GM12878 (cell line): Measurements from ENCODE around the gene PCDHA1. TPM values are rescaled to one million over a fixed set of nuclear protein-coding genes. Genes with fewer than 3 reads are reported as not detected.

Experiments
- ATAC-seq: fragments of 200-7000 bp; cut with Tn5 transposase; 3 replicates; pipeline ENCODE4 v1.9.1; 2020; ENCODE audit warnings: mild to moderate bottlenecking, moderate library complexity
- BruUV-seq: library from RNA; stranded (reverse); fragments of 400-500 nt; replicated peaks from 2 replicates; lab custom pipeline; 2021; lab: Mats Ljungman, UMichigan
- CTCF ChIA-PET: fragments of 300-600 bp; sonication (Branson Sonifier 250); formaldehyde crosslinking; extraction: SDS; loops from one replicate; lab custom pipeline; 2021; ENCODE audit warnings: inconsistent platforms; lab: Yijun Ruan, JAX
- POLR2A ChIA-PET: fragments of 350-600 bp; formaldehyde crosslinking; extraction: SDS; loops from one replicate; lab custom pipeline; 2021; ENCODE audit warnings: inconsistent platforms; lab: Charles Lee
- RAD21 ChIA-PET: fragments of 300-600 bp; sonication (Branson Sonifier 250); formaldehyde crosslinking; loops from one replicate; lab custom pipeline; 2023; ENCODE audit warnings: antibody characterized with exemption; ENCODE audit not compliant: unreplicated experiment; lab: Charles Lee
- SMC1A ChIA-PET: fragments of 300-600 bp; sonication (Branson Sonifier 250); formaldehyde crosslinking; loops from one replicate; lab custom pipeline; 2023; ENCODE audit not compliant: unreplicated experiment, uncharacterized antibody; lab: Charles Lee
- DNase-seq: peaks from one replicate; pipeline ENCODE4 v3.0.0-alpha.2; 2011; ENCODE audit warnings: low read depth, low spot score
- FAIRE-seq: peaks from 3 replicates; lab custom pipeline; 2011; peaks lifted over from hg19 to GRCh38; lab: Jason Lieb, UNC
- H2AFZ ChIP-seq: 2 replicates; pipeline ENCODE4 v1.6.0; 2011; ENCODE audit warnings: low read depth, low read length, control low read depth; ENCODE audit not compliant: control insufficient read depth
- H3K27ac ChIP-seq: 2 replicates; pipeline ENCODE4 v1.5.1; 2011; ENCODE audit warnings: control low read depth; ENCODE audit not compliant: control insufficient read depth, insufficient read depth
- H3K27me3 ChIP-seq, 2 experiments: replicated peaks in 1 of 2; 2 replicates each; pipeline versions ENCODE4 v1.6.0 to v1.6.1; 2011; ENCODE audit warnings: low read length in 1 of 2; ENCODE audit not compliant: control insufficient read depth in 2 of 2, insufficient read depth in 2 of 2
- H3K36me3 ChIP-seq, 2 experiments: 2 replicates each; pipeline ENCODE4 v1.5.1; 2011; ENCODE audit warnings: low read length in 1 of 2; ENCODE audit not compliant: control insufficient read depth in 2 of 2, insufficient read depth in 2 of 2
- H3K4me1 ChIP-seq: 2 replicates; pipeline ENCODE4 v1.6.1; 2011; ENCODE audit warnings: mild to moderate bottlenecking, low read length, moderate library complexity, mixed read lengths; ENCODE audit not compliant: control insufficient read depth, insufficient read depth
- H3K4me2 ChIP-seq: 2 replicates; pipeline ENCODE4 v1.6.0; 2011; ENCODE audit warnings: control low read depth; ENCODE audit not compliant: control insufficient read depth, insufficient read depth
- H3K4me3 ChIP-seq: fragments of 200-600 bp; sonication (generic); 2 replicates; pipeline ENCODE4 v1.5.1; 2016
- H3K79me2 ChIP-seq: 2 replicates; pipeline ENCODE4 v1.6.0; 2011; ENCODE audit warnings: low read length; ENCODE audit not compliant: control insufficient read depth, insufficient read depth
- H3K9ac ChIP-seq: 2 replicates; pipeline ENCODE4 v1.8.0; 2011; ENCODE audit warnings: low read length, control low read depth, mixed read lengths; ENCODE audit not compliant: control insufficient read depth, insufficient read depth
- H3K9me3 ChIP-seq: replicated peaks from 3 replicates; pipeline ENCODE4 v1.5.1; 2011; ENCODE audit warnings: mild to moderate bottlenecking, low read length; ENCODE audit not compliant: control insufficient read depth, insufficient read depth
- H4K20me1 ChIP-seq: 2 replicates; pipeline ENCODE4 v1.6.0; 2011; ENCODE audit not compliant: control insufficient read depth, insufficient read depth
- ATF2 ChIP-seq: IDR thresholded peaks from 2 replicates; pipeline ENCODE4 v1.6.1; 2012; ENCODE audit warnings: low read length, inconsistent platforms
- CBX3 ChIP-seq: fragments of 200-600 bp; sonication (generic); IDR thresholded peaks from 2 replicates; pipeline ENCODE4 v1.6.1; 2016; ENCODE audit warnings: low read depth, borderline replicate concordance
- CTCF ChIP-seq, 3 experiments: IDR thresholded peaks in 2 of 3; conservative IDR thresholded peaks in 1 of 3; 2 replicates each; pipeline ENCODE4 v1.5.1; 2011; ENCODE audit warnings: low read depth in 3 of 3, low read length in 3 of 3, mild to moderate bottlenecking in 3 of 3, control low read depth in 2 of 3, moderate library complexity in 2 of 3, inconsistent platforms in 1 of 3, mixed read lengths in 1 of 3; ENCODE audit not compliant: control insufficient read depth in 2 of 3, insufficient read depth in 1 of 3; ENCODE audit errors: extremely low read depth in 1 of 3
- E4F1 ChIP-seq: fragments of 450-650 bp; IDR thresholded peaks from 2 replicates; pipeline ENCODE4 v1.6.1; 2018; ENCODE audit warnings: borderline replicate concordance, mild to moderate bottlenecking; ENCODE audit not compliant: partially characterized antibody
- EED ChIP-seq: sonication (generic); IDR thresholded peaks from 2 replicates; pipeline ENCODE4 v1.6.1; 2016; ENCODE audit warnings: antibody characterized with exemption, low read depth
- FOXK2 ChIP-seq: fragments of 450-650 bp; IDR thresholded peaks from 2 replicates; pipeline ENCODE4 v1.6.1; 2017; ENCODE audit warnings: mild to moderate bottlenecking, moderate library complexity
- FOXM1 ChIP-seq: IDR thresholded peaks from 2 replicates; pipeline ENCODE4 v1.6.1; 2012; ENCODE audit warnings: low read depth, mild to moderate bottlenecking, inconsistent platforms, low read length, moderate library complexity
- KAT2A ChIP-seq: conservative IDR thresholded peaks from 2 replicates; pipeline ENCODE4 v1.6.1; 2011; ENCODE audit warnings: low read depth, low read length; ENCODE audit not compliant: control insufficient read depth
- MXI1 ChIP-seq: fragments of 150-350 bp; IDR thresholded peaks from 2 replicates; pipeline ENCODE4 v1.6.1; 2011; ENCODE audit warnings: low read depth, mild to moderate bottlenecking, inconsistent platforms, low read length, improper control_type of control experiment
- NFYA ChIP-seq: IDR thresholded peaks from 2 replicates; pipeline ENCODE4 v1.6.1; 2011; ENCODE audit warnings: low read depth, mild to moderate bottlenecking, low read length, improper control_type of control experiment, borderline replicate concordance
- PAX5 ChIP-seq: IDR thresholded peaks from 2 replicates; pipeline ENCODE4 v1.6.1; 2011; ENCODE audit warnings: low read depth, low read length, borderline replicate concordance
- POU2F2 ChIP-seq: IDR thresholded peaks from 3 replicates; pipeline ENCODE4 v1.6.1; 2011; ENCODE audit warnings: low read depth, mild to moderate bottlenecking, low read length, borderline replicate concordance
- RELB ChIP-seq: fragments of 450-650 bp; IDR thresholded peaks from 2 replicates; pipeline ENCODE4 v1.6.1; 2017; ENCODE audit warnings: low read depth, mild to moderate bottlenecking, moderate library complexity
- SMAD5 ChIP-seq: IDR thresholded peaks from 2 replicates; pipeline ENCODE4 v1.6.1; 2016; ENCODE audit warnings: antibody characterized with exemption, low read depth
- STAT1 ChIP-seq: fragments of 450-650 bp; conservative IDR thresholded peaks from 2 replicates; pipeline ENCODE4 v1.6.1; 2014; ENCODE audit warnings: antibody characterized with exemption, mild to moderate bottlenecking
- STAT3 ChIP-seq: IDR thresholded peaks from 2 replicates; pipeline ENCODE4 v1.6.1; 2011; ENCODE audit warnings: low read depth, low read length, improper control_type of control experiment
- SUPT20H ChIP-seq: IDR thresholded peaks from 2 replicates; pipeline ENCODE4 v1.6.1; 2011; ENCODE audit warnings: low read depth, mild to moderate bottlenecking, low read length, moderate library complexity, borderline replicate concordance; ENCODE audit not compliant: control insufficient read depth
- TBL1XR1 ChIP-seq: IDR thresholded peaks from 2 replicates; pipeline ENCODE4 v1.6.1; 2012; ENCODE audit warnings: low read depth, low read length, improper control_type of control experiment
- YY1 ChIP-seq: IDR thresholded peaks from 2 replicates; pipeline ENCODE4 v1.6.1; 2011; ENCODE audit warnings: low read depth, mild to moderate bottlenecking, low read length
- WGBS: methylation state at CpG from one replicate; pipeline ENCODE4 v1.1.6; 2016; ENCODE audit warnings: low lambda C conversion rate; ENCODE audit not compliant: insufficient replicate concordance, insufficient coverage; ENCODE audit errors: missing lambda C conversion rate; 5-methylcytosine and 5-hydroxymethylcytosine counted together
- in situ Hi-C: fragments of 300-500 bp; cut with MboI; formaldehyde crosslinking; loops from 9 replicates; pipeline ENCODE4 v1.14.3; 2018; ENCODE audit warnings: mixed read lengths
- intact Hi-C: fragments of 100-400 bp; cut with micrococcal nuclease; formaldehyde crosslinking; loops from one replicate; pipeline ENCODE4 v1.14.2; 2022; ENCODE audit not compliant: unreplicated experiment
- polyA plus RNA-seq, 11 experiments: library from polyadenylated mRNA; depleted of rRNA in 4 of 11; unstranded in 6 of 11; stranded (reverse) in 5 of 11; fragments of >200 nt; fragmentation: Nextera tagmentation in 4 of 11; fragmentation: Illumina TruSeq in 1 of 11; extraction: Ambion mirVana in 4 of 11; extraction: Trizol in 1 of 11; gene quantifications; 1 replicate in 1 of 11; 2 replicates in 10 of 11; pipeline versions ENCODE4 v1.2.1 to v1.2.3, GENCODE V29; 2011 to 2016; ENCODE audit warnings: inconsistent platforms in 2 of 11, missing spikeins in 2 of 11, low read depth in 1 of 11
- total RNA-seq, 4 experiments: library from RNA; depleted of rRNA in 3 of 4; stranded (reverse); fragments of >200 nt in 3 of 4; fragmentation: Illumina TruSeq in 1 of 4; extraction: Trizol in 1 of 4; gene quantifications; 2 replicates each; pipeline versions ENCODE4 v1.2.1 to v1.2.3, GENCODE V29; 2013 to 2021

The PCDHA1 gene
- total and polyA plus RNA-seq, 10 of the 15 experiments (the other 5 are each of a cell fraction or from before 2014, with no cell fraction given): 0.03 TPM; not detected in 9

- ATAC-seq (no peak), FAIRE-seq (no peak), DNase-seq (no peak)
- no peak overlapping the region for H3K4me2 ChIP-seq
- POLR2A ChIA-PET: no interaction called here
- TF ChIP-seq STAT3 (no peak), FOXM1 (no peak), CTCF (IDR thresholded peaks at IDR 0.05 in 2 of 3, conservative IDR thresholded peaks at IDR 0.05 in 1 of 3; ENCODE audit: control insufficient read depth in 2 of 3, extremely low read depth in 1 of 3, insufficient read depth in 1 of 3, low read depth in 3 of 3, low read length in 3 of 3) (no peak), MXI1 (no peak), ATF2 (no peak), YY1 (no peak), STAT1 (no peak), RELB (no peak), NFYA (no peak), KAT2A (no peak), EED (no peak), CBX3 (no peak), SMAD5 (no peak), SUPT20H (no peak), TBL1XR1 (no peak), PAX5 (no peak), E4F1 (no peak), POU2F2 (no peak), FOXK2 (no peak)
- RAD21 ChIA-PET: no interaction called here
- no TSS peak for BruUV-seq
- H3K27ac ChIP-seq: no peak overlapping the region
- in situ Hi-C loops (no loop called here), intact Hi-C loops (no loop called here)
- H2AFZ ChIP-seq: no peak overlapping the region
- H3K4me3 ChIP-seq: no peak overlapping the region
- WGBS: 90% methylated on average over 33 of the region's 41 CpGs
- no peaks in the 10 kb centered on the region for H3K27me3 ChIP-seq
- no peaks in the 10 kb centered on the region for H4K20me1 ChIP-seq
- no peaks in the 10 kb centered on the region for H3K79me2 ChIP-seq
- H3K9ac ChIP-seq: no peak overlapping the region
- no peaks in the 10 kb centered on the region for H3K36me3 ChIP-seq
- H3K9me3 ChIP-seq: peaks cover 2% of the 10 kb centered on the region; the same call in 1 of the 3 replicates
- SMC1A ChIA-PET: no interaction called here
- CTCF ChIA-PET: no interaction called here
- H3K4me1 ChIP-seq: no peaks in the 10 kb centered on the region
Observed at GRCh38 chr5:140883373-140883772, 97.4 kb downstream of the PCDHA1 start.
